Liver (tissue), 9 donors: Measurements from ENCODE around the gene KCTD16. TPM values are rescaled to one million over a fixed set of nuclear protein-coding genes. Genes with fewer than 3 reads are reported as not detected.

Source experiments
- DNase-seq: peaks from one replicate; pipeline ENCODE4 v3.0.0-alpha.2; 2017; ENCODE audit warnings: low spot score
- H3K27ac ChIP-seq, 2 donors: one replicate each; pipeline ENCODE4 v1.7.0; 2013; ENCODE audit warnings: inconsistent platforms in 2 of 2, low read length in 2 of 2, control low read depth in 1 of 2, low read depth in 1 of 2, mild to moderate bottlenecking in 1 of 2
- H3K27me3 ChIP-seq, 4 donors: one replicate each; pipeline versions ENCODE4 v1.6.1 to v1.7.0; 2013; ENCODE audit warnings: low read length in 3 of 4, inconsistent platforms in 1 of 4, mild to moderate bottlenecking in 1 of 4, moderate library complexity in 1 of 4; ENCODE audit not compliant: control insufficient read depth in 4 of 4, insufficient read depth in 4 of 4
- H3K36me3 ChIP-seq, 4 donors: one replicate each; pipeline versions ENCODE4 v1.6.1 to v1.7.0; 2013; ENCODE audit warnings: low read length in 3 of 4, mild to moderate bottlenecking in 3 of 4, low read depth in 1 of 4, moderate library complexity in 1 of 4; ENCODE audit not compliant: control insufficient read depth in 4 of 4, insufficient read depth in 3 of 4
- H3K4me1 ChIP-seq, 4 donors: one replicate each; pipeline versions ENCODE4 v1.6.1 to v1.7.0; 2013; ENCODE audit warnings: low read length in 3 of 4, mild to moderate bottlenecking in 3 of 4, moderate library complexity in 1 of 4; ENCODE audit not compliant: control insufficient read depth in 4 of 4, insufficient read depth in 4 of 4
- H3K4me3 ChIP-seq, 3 donors: one replicate each; pipeline versions ENCODE4 v1.6.1 to v1.7.0; 2013; ENCODE audit warnings: low read length in 3 of 3, control low read depth in 1 of 3, low read depth in 1 of 3, mild to moderate bottlenecking in 1 of 3
- H3K9ac ChIP-seq, 2 donors: one replicate each; pipeline ENCODE4 v1.7.0; 2013; ENCODE audit warnings: low read length in 2 of 2, mild to moderate bottlenecking in 2 of 2, moderate library complexity in 2 of 2, control low read depth in 1 of 2, low read depth in 1 of 2
- H3K9me3 ChIP-seq, 4 donors: one replicate each; pipeline versions ENCODE4 v1.6.1 to v1.7.0; 2013; ENCODE audit warnings: low read length in 3 of 4; ENCODE audit not compliant: control insufficient read depth in 4 of 4
- EGR1 ChIP-seq, 2 donors: IDR thresholded peaks; 2 replicates each; pipeline ENCODE4 v1.6.1; 2016 to 2018; ENCODE audit warnings: antibody characterized with exemption in 2 of 2, low read depth in 2 of 2
- FOXA1 ChIP-seq: IDR thresholded peaks from 2 replicates; pipeline ENCODE4 v1.6.1; 2016; ENCODE audit warnings: antibody characterized with exemption
- FOXA2 ChIP-seq: IDR thresholded peaks from 2 replicates; pipeline ENCODE4 v1.6.1; 2016; ENCODE audit warnings: antibody characterized with exemption
- GABPA ChIP-seq, 2 donors: IDR thresholded peaks in 1 of 2; conservative IDR thresholded peaks in 1 of 2; 2 replicates each; pipeline ENCODE4 v1.6.1; 2016; ENCODE audit warnings: antibody characterized with exemption in 2 of 2, mild to moderate bottlenecking in 1 of 2, moderate library complexity in 1 of 2
- HNF4A ChIP-seq, 2 donors: conservative IDR thresholded peaks; 2 replicates each; pipeline ENCODE4 v1.6.1; 2016; ENCODE audit warnings: antibody characterized with exemption in 2 of 2, mild to moderate bottlenecking in 2 of 2
- HNF4G ChIP-seq: IDR thresholded peaks from 2 replicates; pipeline ENCODE4 v1.6.1; 2016; ENCODE audit warnings: antibody characterized with exemption
- JUND ChIP-seq, 2 donors: IDR thresholded peaks; 2 replicates each; pipeline ENCODE4 v1.6.1; 2016; ENCODE audit warnings: antibody characterized with exemption in 2 of 2
- NR2F2 ChIP-seq: IDR thresholded peaks from 2 replicates; pipeline ENCODE4 v1.6.1; 2016; ENCODE audit warnings: antibody characterized with exemption
- RAD21 ChIP-seq, 2 donors: IDR thresholded peaks; 2 replicates each; pipeline ENCODE4 v1.6.1; 2016; ENCODE audit warnings: antibody characterized with exemption in 2 of 2, mild to moderate bottlenecking in 2 of 2
- RXRA ChIP-seq, 2 donors: IDR thresholded peaks; 2 replicates each; pipeline ENCODE4 v1.6.1; 2017 to 2018; ENCODE audit warnings: antibody characterized with exemption in 2 of 2, mild to moderate bottlenecking in 1 of 2
- SP1 ChIP-seq: IDR thresholded peaks from 2 replicates; pipeline ENCODE4 v1.6.1; 2018; ENCODE audit warnings: antibody characterized with exemption, mild to moderate bottlenecking
- TAF1 ChIP-seq: conservative IDR thresholded peaks from 2 replicates; pipeline ENCODE4 v1.6.1; 2016; ENCODE audit warnings: antibody characterized with exemption, mild to moderate bottlenecking
- WGBS: extraction: QIAGEN DNeasy Blood & Tissue Kit; methylation state at CpG from one replicate; pipeline ENCODE4 v1.1.7; 2013; 5-methylcytosine and 5-hydroxymethylcytosine counted together
- polyA plus RNA-seq, 2 donors: library from polyadenylated mRNA; stranded (reverse) in 1 of 2; unstranded in 1 of 2; fragments of 200-250 nt in 1 of 2; fragments of >200 nt in 1 of 2; fragmentation: Nextera tagmentation in 1 of 2; extraction: Ambion mirVana in 1 of 2; gene quantifications; one replicate each; pipeline versions ENCODE4 v1.2.1 to v1.2.3, GENCODE V29; 2013 to 2015
- total RNA-seq, 2 donors: library from RNA; depleted of rRNA; stranded (reverse); fragments of >200 nt; gene quantifications; one replicate each; pipeline ENCODE4 v1.2.3, GENCODE V29; 2014
- TF ChIP-seq, protein P1 (sequence below): IDR thresholded peaks from 2 replicates; pipeline ENCODE4 v1.6.1; 2016; ENCODE audit warnings: antibody characterized with exemption
- TF ChIP-seq, protein P2 (sequence below): IDR thresholded peaks from 2 replicates; pipeline ENCODE4 v1.6.1; 2016; ENCODE audit warnings: antibody characterized with exemption
- TF ChIP-seq, protein P3 (sequence below): IDR thresholded peaks from 2 replicates; pipeline ENCODE4 v1.6.1; 2016; ENCODE audit warnings: antibody characterized with exemption, mild to moderate bottlenecking
- TF ChIP-seq, protein P4 (sequence below): IDR thresholded peaks from 2 replicates; pipeline ENCODE4 v1.6.1; 2016; ENCODE audit warnings: antibody characterized with exemption
- TF ChIP-seq, protein P5 (sequence below): fragments of 150-350 bp; IDR thresholded peaks from 2 replicates; pipeline ENCODE4 v1.5.1; 2017; ENCODE audit warnings: improper control_type of control experiment, low read depth, low read length; ENCODE audit not compliant: missing input control
- donor health status: healthy.
- donor health status: healthy.
- donor health status: healthy.
- donor health status: healthy.
- donor health status: healthy.

Gene KCTD16
- total and polyA plus RNA-seq, 4 donors, result under 0.01 to 0.05 (median 0.01) TPM; not detected in 1

DNA sequence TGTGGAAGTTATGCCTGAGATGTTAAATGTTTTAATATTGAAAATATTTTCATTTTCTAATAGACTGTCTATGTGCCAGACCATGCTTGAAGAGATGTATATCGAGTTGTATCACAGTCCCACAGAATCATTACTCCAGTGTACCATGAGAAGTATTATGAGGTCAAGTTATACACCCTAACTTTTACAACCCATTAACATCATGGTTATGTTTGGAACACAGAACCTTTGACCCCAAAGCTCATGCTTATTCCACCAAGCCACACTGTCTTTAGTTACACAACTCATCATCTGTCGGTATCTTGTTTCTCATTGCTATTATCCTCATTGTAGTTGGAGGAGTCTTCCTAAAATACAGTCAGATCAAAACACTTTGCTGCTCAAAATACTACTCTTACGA lies 248.0 kb downstream of the KCTD16 start:
- Histone ChIP-seq H3K4me3 (no peak overlapping the region), H3K9ac (no peak overlapping the region), H3K9me3 (no peaks in the 10 kb centered on the region), H3K27me3 (no peaks in the 10 kb centered on the region), H3K4me1 (no peaks in the 10 kb centered on the region), H3K27ac (no peak overlapping the region), H3K36me3 (no peaks in the 10 kb centered on the region)
- no peak for DNase-seq
- WGBS, result 84% methylated on average over 3 of the region's 3 CpGs
- TF ChIP-seq FOXA2, result no peak
- TF ChIP-seq, protein P1, sequence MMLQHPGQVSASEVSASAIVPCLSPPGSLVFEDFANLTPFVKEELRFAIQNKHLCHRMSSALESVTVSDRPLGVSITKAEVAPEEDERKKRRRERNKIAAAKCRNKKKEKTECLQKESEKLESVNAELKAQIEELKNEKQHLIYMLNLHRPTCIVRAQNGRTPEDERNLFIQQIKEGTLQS, result no peak
- no peak for TF ChIP-seq JUND (IDR thresholded peaks at IDR 0.05)
- no peak for TF ChIP-seq RAD21 (IDR thresholded peaks at IDR 0.05)
- TF ChIP-seq, protein P2, sequence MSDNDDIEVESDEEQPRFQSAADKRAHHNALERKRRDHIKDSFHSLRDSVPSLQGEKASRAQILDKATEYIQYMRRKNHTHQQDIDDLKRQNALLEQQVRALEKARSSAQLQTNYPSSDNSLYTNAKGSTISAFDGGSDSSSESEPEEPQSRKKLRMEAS, result no peak
- no peak for TF ChIP-seq HNF4G
- TF ChIP-seq EGR1 (IDR thresholded peaks at IDR 0.05; ENCODE audit: low read depth in 2 of 2), result no peak
- TF ChIP-seq, protein P3, sequence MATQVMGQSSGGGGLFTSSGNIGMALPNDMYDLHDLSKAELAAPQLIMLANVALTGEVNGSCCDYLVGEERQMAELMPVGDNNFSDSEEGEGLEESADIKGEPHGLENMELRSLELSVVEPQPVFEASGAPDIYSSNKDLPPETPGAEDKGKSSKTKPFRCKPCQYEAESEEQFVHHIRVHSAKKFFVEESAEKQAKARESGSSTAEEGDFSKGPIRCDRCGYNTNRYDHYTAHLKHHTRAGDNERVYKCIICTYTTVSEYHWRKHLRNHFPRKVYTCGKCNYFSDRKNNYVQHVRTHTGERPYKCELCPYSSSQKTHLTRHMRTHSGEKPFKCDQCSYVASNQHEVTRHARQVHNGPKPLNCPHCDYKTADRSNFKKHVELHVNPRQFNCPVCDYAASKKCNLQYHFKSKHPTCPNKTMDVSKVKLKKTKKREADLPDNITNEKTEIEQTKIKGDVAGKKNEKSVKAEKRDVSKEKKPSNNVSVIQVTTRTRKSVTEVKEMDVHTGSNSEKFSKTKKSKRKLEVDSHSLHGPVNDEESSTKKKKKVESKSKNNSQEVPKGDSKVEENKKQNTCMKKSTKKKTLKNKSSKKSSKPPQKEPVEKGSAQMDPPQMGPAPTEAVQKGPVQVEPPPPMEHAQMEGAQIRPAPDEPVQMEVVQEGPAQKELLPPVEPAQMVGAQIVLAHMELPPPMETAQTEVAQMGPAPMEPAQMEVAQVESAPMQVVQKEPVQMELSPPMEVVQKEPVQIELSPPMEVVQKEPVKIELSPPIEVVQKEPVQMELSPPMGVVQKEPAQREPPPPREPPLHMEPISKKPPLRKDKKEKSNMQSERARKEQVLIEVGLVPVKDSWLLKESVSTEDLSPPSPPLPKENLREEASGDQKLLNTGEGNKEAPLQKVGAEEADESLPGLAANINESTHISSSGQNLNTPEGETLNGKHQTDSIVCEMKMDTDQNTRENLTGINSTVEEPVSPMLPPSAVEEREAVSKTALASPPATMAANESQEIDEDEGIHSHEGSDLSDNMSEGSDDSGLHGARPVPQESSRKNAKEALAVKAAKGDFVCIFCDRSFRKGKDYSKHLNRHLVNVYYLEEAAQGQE, result no peak
- TF ChIP-seq GABPA (IDR thresholded peaks at IDR 0.05 in 1 of 2, conservative IDR thresholded peaks at IDR 0.05 in 1 of 2), result no peak
- TF ChIP-seq NR2F2, result no peak
- no peak for TF ChIP-seq SP1

DNA sequence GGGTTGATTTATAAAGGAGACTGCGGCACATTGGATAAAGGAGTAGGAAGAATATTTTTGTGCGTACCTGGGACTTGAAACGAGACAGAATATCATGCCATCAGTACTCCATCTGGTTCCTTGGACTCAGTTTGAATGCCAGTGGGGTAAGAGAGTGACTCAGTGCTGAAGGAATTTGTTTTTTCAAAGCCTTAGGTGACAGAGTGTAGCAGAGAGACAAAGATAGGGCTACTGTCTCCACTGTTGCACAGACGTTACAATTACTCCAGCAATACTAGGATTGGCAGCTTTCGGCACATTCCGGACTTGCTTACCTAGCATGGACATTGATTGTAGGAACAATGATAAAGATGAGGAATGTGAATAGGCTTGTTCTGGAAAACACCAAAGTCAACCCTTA lies 250.7 kb downstream of the KCTD16 start:
- TF ChIP-seq HNF4A (conservative IDR thresholded peaks at IDR 0.05) (no peak), HNF4G (no peak), JUND (IDR thresholded peaks at IDR 0.05) (no peak), TAF1 (no peak), GABPA (IDR thresholded peaks at IDR 0.05 in 1 of 2, conservative IDR thresholded peaks at IDR 0.05 in 1 of 2) (no peak), FOXA1 (no peak), RXRA (IDR thresholded peaks at IDR 0.05) (no peak), NR2F2 (no peak), EGR1 (IDR thresholded peaks at IDR 0.05; ENCODE audit: low read depth in 2 of 2) (no peak)
- TF ChIP-seq, protein P4, sequence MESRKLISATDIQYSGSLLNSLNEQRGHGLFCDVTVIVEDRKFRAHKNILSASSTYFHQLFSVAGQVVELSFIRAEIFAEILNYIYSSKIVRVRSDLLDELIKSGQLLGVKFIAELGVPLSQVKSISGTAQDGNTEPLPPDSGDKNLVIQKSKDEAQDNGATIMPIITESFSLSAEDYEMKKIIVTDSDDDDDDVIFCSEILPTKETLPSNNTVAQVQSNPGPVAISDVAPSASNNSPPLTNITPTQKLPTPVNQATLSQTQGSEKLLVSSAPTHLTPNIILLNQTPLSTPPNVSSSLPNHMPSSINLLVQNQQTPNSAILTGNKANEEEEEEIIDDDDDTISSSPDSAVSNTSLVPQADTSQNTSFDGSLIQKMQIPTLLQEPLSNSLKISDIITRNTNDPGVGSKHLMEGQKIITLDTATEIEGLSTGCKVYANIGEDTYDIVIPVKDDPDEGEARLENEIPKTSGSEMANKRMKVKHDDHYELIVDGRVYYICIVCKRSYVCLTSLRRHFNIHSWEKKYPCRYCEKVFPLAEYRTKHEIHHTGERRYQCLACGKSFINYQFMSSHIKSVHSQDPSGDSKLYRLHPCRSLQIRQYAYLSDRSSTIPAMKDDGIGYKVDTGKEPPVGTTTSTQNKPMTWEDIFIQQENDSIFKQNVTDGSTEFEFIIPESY, result no peak
- TF ChIP-seq, protein P2, result no peak
- TF ChIP-seq, protein P3, result no peak
- TF ChIP-seq, protein P5, sequence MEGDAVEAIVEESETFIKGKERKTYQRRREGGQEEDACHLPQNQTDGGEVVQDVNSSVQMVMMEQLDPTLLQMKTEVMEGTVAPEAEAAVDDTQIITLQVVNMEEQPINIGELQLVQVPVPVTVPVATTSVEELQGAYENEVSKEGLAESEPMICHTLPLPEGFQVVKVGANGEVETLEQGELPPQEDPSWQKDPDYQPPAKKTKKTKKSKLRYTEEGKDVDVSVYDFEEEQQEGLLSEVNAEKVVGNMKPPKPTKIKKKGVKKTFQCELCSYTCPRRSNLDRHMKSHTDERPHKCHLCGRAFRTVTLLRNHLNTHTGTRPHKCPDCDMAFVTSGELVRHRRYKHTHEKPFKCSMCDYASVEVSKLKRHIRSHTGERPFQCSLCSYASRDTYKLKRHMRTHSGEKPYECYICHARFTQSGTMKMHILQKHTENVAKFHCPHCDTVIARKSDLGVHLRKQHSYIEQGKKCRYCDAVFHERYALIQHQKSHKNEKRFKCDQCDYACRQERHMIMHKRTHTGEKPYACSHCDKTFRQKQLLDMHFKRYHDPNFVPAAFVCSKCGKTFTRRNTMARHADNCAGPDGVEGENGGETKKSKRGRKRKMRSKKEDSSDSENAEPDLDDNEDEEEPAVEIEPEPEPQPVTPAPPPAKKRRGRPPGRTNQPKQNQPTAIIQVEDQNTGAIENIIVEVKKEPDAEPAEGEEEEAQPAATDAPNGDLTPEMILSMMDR, result no peak
- TF ChIP-seq, protein P1, result no peak

More for the DNA sequence above, 250.7 kb downstream of the KCTD16 start:
- 70% methylated on average over 6 of the region's 6 CpGs for WGBS
- no peak for DNase-seq
- H3K27me3 ChIP-seq, result no peaks in the 10 kb centered on the region
- no peak overlapping the region for H3K27ac ChIP-seq
- no peak overlapping the region for H3K4me3 ChIP-seq
- H3K9me3 ChIP-seq, result no peaks in the 10 kb centered on the region
- H3K9ac ChIP-seq, result no peak overlapping the region
- no peaks in the 10 kb centered on the region for H3K36me3 ChIP-seq
- H3K4me1 ChIP-seq, result no peaks in the 10 kb centered on the region
